GM19023 (cell line): ENCODE data around the gene GUCY2D.
"Not testable (repeated sequence)": the region's sequence is repeated elsewhere in the genome, so short reads cannot be mapped to it uniquely, and the experiment has no call there.

Experiments used
- ATAC-seq: cut with Tn5 transposase; IDR thresholded peaks from one replicate; pipeline ENCODE4 v1.9.1; 2021; ENCODE audit warnings: mild to moderate bottlenecking, moderate library complexity; ENCODE audit not compliant: unreplicated experiment

Gene GUCY2D

GRCh38 chr17:8041979-8042378 is 39.6 kb downstream of the GUCY2D start:
- no peak for ATAC-seq

GRCh38 chr17:8044819-8045810 is 42.7 kb downstream of the GUCY2D start:
- ATAC-seq: no peak

- ATAC-seq: no peak
These were observed 44.0 kb downstream of the GUCY2D start for GRCh38 chr17:8046306-8046928.

DNA sequence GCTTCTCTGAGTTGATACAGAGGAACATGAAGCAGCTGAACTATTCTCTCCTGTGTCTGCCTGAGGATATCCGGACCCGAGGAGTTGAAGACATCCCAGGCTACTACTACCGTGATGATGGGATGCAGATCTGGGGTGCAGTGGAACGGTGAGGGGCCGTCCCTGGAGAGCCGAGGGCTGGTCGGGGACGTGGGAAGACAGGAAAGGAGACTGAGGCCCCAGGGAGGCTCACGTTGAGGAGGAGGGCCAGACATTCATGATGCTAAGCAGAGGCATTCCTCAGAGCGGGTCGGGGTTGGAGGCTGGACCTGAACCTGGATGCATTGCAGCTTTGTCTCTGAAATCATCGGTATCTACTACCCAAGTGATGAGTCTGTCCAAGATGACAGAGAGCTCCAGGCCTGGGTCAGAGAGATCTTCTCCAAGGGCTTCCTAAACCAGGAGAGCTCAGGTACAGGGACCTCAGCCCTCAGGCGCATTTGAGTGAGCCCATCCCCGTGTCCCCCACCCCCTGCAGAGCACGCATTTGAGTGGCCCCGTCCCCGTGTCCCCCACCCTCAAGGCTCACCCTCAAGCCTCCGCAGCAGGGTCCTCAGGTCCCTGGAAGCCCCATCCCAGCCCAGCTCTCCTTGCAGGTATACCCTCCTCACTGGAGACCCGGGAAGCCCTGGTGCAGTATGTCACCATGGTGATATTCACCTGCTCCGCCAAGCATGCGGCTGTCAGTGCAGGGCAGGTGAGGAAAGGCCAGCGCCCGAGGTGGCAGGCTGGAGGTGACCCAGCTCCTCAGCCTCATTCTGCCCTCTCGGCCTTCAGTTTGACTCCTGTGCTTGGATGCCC is 44.7 kb downstream of the GUCY2D start:
- ATAC-seq: no peak

DNA sequence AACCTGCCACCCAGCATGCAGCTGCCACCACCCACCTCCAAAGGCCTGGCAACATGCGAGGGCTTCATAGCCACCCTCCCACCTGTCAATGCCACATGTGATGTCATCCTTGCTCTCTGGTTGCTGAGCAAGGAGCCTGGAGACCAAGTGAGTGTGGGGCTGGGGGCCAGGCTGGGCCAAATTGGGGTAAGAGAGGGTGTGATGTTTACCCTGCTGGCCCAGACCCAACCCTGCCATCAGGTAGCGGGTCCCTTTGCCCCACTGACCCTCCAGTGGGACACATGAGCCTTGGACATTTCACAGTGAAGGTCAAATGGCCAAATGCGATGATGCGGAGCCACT is 45.3 kb downstream of the GUCY2D start:
- ATAC-seq: no peak

DNA sequence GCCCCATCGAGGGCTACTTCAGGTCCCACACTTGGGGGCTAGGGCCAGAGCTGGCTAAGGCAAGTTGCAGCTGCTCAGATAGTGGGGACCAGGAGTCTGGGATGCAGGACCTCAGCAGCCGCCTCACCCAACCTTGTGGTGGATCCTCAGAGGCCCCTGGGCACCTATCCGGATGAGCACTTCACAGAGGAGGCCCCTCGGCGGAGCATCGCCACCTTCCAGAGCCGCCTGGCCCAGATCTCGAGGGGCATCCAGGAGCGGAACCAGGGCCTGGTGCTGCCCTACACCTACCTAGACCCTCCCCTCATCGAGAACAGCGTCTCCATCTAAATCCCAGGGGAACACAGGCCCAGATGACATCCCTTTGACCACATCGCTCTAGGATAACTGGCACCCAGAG is 45.8 kb downstream of the GUCY2D start:
- ATAC-seq: no peak

DNA sequence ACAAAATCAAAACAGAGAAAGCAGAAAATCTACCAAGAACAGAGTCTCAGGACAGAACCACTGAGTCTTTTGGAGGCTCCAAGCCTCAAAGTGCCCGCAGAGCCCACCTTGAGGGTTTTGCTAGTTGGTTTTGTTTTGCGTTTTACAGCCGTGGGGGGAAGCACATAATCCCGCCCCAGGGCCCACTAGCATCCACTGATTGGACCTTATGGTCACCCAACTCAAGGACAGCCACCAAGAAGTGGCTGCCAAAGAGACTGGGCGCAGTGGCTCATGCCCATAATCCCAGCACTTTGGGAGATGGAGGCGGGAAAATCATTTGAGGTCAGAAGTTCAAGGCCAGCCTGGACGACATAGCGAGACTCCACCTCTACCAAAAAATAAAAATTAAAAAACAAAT is 46.3 kb downstream of the GUCY2D start:
- no peak for ATAC-seq

- ATAC-seq: no peak
These were observed 49.4 kb downstream of the GUCY2D start for GRCh38 chr17:8051831-8052230.

- ATAC-seq: no peak
These were observed 50.1 kb downstream of the GUCY2D start for GRCh38 chr17:8052256-8053252.

DNA sequence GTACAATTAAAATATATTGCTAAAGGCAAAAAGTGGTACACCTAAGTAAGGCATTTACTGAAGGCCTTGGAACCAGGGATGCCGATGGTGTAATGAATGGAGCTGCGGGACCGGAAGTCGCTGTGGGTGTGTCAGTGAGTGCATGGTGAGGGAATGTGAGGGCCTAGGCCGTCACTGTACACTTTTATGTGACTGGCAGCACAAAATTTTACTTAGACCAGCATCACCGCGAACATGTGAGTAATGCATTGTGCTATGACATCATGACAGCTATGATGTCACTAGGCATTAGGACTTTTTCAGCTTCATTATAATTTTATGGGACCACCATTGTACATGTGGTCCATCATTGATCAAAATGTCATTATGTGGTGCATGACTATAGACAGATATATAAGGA is 51.2 kb downstream of the GUCY2D start:
- no peak for ATAC-seq

- ATAC-seq: no peak
These were observed 53.4 kb downstream of the GUCY2D start for GRCh38 chr17:8055851-8056231.

- ATAC-seq: no peak
These were observed 54.0 kb downstream of the GUCY2D start for GRCh38 chr17:8056232-8056975.

- ATAC-seq: no peak
These were observed 54.7 kb downstream of the GUCY2D start for GRCh38 chr17:8056976-8057625.

DNA sequence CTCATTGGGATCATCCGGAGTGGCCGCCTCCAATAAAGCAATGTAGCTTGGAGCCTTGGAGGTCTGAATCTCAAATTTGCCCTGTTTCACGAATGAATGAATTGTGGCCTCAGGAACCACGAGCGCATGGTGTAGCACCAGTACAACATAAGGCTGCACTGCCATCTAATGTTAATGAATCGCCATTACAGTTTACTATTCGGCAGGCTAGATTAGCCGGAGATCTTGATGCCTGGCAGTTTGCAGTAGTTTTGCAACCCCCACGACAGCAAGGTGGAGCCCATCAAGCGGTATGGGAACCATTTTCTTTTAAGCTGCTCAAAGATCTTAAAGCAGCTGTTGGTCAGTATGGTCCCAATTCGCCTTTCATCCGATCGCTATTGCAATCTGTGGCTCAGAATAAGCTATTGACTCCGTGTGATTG is 55.3 kb downstream of the GUCY2D start:
- ATAC-seq: no peak

DNA sequence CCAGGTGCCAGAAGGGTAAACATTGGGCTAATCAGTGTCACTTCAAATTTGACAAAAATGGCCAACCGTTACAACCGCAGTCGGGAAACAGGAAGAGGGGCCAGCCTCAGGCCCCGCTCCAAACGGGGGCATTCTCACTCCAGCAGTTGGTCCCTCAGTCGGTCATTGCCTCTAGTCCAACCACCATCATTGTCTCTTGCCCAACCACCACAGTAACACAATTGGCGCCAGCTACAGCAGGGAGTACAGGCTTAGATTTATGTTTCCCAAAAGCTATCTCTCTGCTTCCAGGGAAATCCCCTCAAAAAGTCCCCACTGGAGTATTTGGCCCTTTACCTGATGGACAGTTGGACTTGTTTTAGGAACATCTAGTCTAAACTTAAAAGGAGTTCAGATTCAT is 56.7 kb downstream of the GUCY2D start:
- ATAC-seq: no peak

DNA sequence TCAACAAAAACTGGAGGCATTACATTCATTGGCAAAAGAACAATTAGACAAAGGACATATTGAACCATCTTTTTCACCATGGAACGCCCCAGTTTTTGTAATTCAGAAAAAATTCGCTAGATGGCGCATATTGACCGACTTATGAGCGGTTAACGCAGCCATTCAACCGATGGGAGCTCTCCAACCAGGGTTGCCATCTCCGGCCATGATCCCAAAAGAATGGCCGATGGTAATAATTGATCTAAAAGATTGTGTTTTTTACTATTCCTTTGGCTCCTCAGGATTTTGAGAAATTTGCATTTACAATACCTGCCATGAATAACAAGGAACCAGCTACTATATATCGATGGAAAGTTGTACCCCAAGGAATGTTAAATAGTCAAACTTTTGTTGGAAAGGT is 57.9 kb downstream of the GUCY2D start:
- ATAC-seq: no peak

GRCh38 chr17:8061851-8062250 is 59.4 kb downstream of the GUCY2D start:
- not testable (repeated sequence) for ATAC-seq

GRCh38 chr17:8062435-8062806 is 60.0 kb downstream of the GUCY2D start:
- no peak for ATAC-seq
